Neural cell (in vitro differentiated cells): Measurements from ENCODE around the gene GLT1D1.

ENCODE experiments used
- CTCF ChIP-seq: fragments of 450-650 bp; IDR thresholded peaks from 2 replicates; pipeline ENCODE4 v1.5.1; 2014; ENCODE audit warnings: antibody characterized with exemption, mild to moderate bottlenecking, moderate library complexity; ENCODE audit not compliant: poor library complexity, severe bottlenecking
- EP300 ChIP-seq: fragments of 450-650 bp; conservative IDR thresholded peaks from 2 replicates; pipeline ENCODE4 v1.6.1; 2014; ENCODE audit warnings: antibody characterized with exemption, mild to moderate bottlenecking, moderate library complexity; ENCODE audit not compliant: poor library complexity, severe bottlenecking
- EZH2 ChIP-seq: fragments of 200-600, 300-800 bp; shearing (Covaris generic), sonication (generic); IDR thresholded peaks from 2 replicates; pipeline ENCODE4 v1.6.1; 2014; ENCODE audit warnings: antibody characterized with exemption, low read length, borderline replicate concordance, mild to moderate bottlenecking; ENCODE audit not compliant: insufficient read depth, poor library complexity, severe bottlenecking
- MXI1 ChIP-seq: fragments of 450-650 bp; conservative IDR thresholded peaks from 2 replicates; pipeline ENCODE4 v1.6.1; 2014; ENCODE audit warnings: antibody characterized with exemption, mild to moderate bottlenecking; ENCODE audit not compliant: poor library complexity, severe bottlenecking
- POLR2AphosphoS5 ChIP-seq: IDR thresholded peaks from 2 replicates; pipeline ENCODE4 v1.6.1; 2012
- RAD21 ChIP-seq: fragments of 450-650 bp; conservative IDR thresholded peaks from 2 replicates; pipeline ENCODE4 v1.6.1; 2014; ENCODE audit warnings: antibody characterized with exemption, mild to moderate bottlenecking, moderate library complexity
- SMC3 ChIP-seq: fragments of 450-650 bp; conservative IDR thresholded peaks from 2 replicates; pipeline ENCODE4 v1.6.1; 2014; ENCODE audit warnings: antibody characterized with exemption, mild to moderate bottlenecking, moderate library complexity; ENCODE audit not compliant: poor library complexity
- TAF1 ChIP-seq: IDR thresholded peaks from 2 replicates; pipeline ENCODE4 v1.6.1; 2012; ENCODE audit warnings: low read depth
- TF ChIP-seq, protein P1 (sequence below): IDR thresholded peaks from 2 replicates; pipeline ENCODE4 v1.6.1; 2012; ENCODE audit warnings: borderline replicate concordance

DNA sequence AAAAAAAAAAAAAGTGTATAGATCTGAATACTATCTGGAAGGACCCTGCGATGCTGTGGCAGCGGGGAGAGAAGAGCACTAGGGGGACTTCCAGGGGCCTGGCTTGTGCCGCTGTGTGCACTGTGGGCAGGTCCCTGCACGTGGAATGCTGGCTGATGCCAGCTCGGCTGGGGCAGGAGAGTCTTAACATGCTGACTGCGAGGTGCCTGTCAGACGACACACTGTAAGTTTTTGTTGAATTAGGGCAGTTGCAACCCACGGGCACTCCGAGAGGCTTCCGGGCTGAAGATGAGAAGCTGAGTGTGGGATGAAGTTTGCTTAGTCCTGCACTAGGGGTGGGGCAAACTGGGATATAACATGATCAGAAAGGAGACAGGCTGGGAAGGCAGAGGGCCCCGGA lies 10.7 kb downstream of the GLT1D1 start:
- TF ChIP-seq CTCF (no peak), EP300 (no peak), POLR2AphosphoS5 (no peak), EZH2 (no peak), RAD21 (no peak), TAF1 (no peak), SMC3 (no peak), MXI1 (no peak)
- TF ChIP-seq, protein P1, sequence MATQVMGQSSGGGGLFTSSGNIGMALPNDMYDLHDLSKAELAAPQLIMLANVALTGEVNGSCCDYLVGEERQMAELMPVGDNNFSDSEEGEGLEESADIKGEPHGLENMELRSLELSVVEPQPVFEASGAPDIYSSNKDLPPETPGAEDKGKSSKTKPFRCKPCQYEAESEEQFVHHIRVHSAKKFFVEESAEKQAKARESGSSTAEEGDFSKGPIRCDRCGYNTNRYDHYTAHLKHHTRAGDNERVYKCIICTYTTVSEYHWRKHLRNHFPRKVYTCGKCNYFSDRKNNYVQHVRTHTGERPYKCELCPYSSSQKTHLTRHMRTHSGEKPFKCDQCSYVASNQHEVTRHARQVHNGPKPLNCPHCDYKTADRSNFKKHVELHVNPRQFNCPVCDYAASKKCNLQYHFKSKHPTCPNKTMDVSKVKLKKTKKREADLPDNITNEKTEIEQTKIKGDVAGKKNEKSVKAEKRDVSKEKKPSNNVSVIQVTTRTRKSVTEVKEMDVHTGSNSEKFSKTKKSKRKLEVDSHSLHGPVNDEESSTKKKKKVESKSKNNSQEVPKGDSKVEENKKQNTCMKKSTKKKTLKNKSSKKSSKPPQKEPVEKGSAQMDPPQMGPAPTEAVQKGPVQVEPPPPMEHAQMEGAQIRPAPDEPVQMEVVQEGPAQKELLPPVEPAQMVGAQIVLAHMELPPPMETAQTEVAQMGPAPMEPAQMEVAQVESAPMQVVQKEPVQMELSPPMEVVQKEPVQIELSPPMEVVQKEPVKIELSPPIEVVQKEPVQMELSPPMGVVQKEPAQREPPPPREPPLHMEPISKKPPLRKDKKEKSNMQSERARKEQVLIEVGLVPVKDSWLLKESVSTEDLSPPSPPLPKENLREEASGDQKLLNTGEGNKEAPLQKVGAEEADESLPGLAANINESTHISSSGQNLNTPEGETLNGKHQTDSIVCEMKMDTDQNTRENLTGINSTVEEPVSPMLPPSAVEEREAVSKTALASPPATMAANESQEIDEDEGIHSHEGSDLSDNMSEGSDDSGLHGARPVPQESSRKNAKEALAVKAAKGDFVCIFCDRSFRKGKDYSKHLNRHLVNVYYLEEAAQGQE = no peak
